SK-N-SH treated with all-trans-retinoic acid at 6 μM for 48 hours (cell line): ENCODE data around the gene CEMIP.

Experiments
- ATAC-seq: fragments of 200-7000 bp; cut with Tn5 transposase; 3 replicates; pipeline ENCODE4 v1.9.1; 2020; ENCODE audit warnings: mild to moderate bottlenecking, moderate library complexity
- ARNTL ChIP-seq: fragments of 450-650 bp; formaldehyde crosslinking; IDR thresholded peaks from 2 replicates; pipeline ENCODE4 v1.5.0; 2020; ENCODE audit warnings: low read depth, mild to moderate bottlenecking, moderate library complexity, borderline replicate concordance
- BACH2 ChIP-seq: fragments of 250-450 bp; sonication (Bioruptor Pico); IDR thresholded peaks from 2 replicates; pipeline ENCODE4 v1.9.0; 2021; ENCODE audit warnings: mild to moderate bottlenecking, borderline replicate concordance
- CREB5 ChIP-seq: fragments of 250-450 bp; sonication (Bioruptor Pico); IDR thresholded peaks from 2 replicates; pipeline ENCODE4 v1.5.1; 2020; ENCODE audit warnings: low read depth, mild to moderate bottlenecking, moderate library complexity
- CSDC2 ChIP-seq: fragments of 250-450 bp; sonication (Bioruptor Pico); IDR thresholded peaks from 2 replicates; pipeline ENCODE4 v1.5.0; 2020; ENCODE audit warnings: mild to moderate bottlenecking, moderate library complexity
- CSRNP3 ChIP-seq: fragments of 250-450 bp; sonication (Bioruptor Pico); IDR thresholded peaks from 2 replicates; pipeline ENCODE4 v1.5.1; 2021; ENCODE audit warnings: mild to moderate bottlenecking, moderate library complexity
- ESRRG ChIP-seq: fragments of 250-450 bp; sonication (Bioruptor Pico); IDR thresholded peaks from 2 replicates; pipeline ENCODE4 v1.6.1; 2021; ENCODE audit warnings: mild to moderate bottlenecking
- GLIS3 ChIP-seq: fragments of 250-450 bp; sonication (Bioruptor Pico); IDR thresholded peaks from 2 replicates; pipeline ENCODE4 v1.5.0; 2020; ENCODE audit warnings: mild to moderate bottlenecking, moderate library complexity
- ISL1 ChIP-seq: fragments of 250-450 bp; sonication (Bioruptor Pico); IDR thresholded peaks from 2 replicates; pipeline ENCODE4 v2.1.2; 2022; ENCODE audit warnings: mild to moderate bottlenecking, moderate library complexity
- OSR1 ChIP-seq: fragments of 250-450 bp; sonication (Bioruptor Pico); IDR thresholded peaks from 2 replicates; pipeline ENCODE4 v1.8.0; 2022; ENCODE audit warnings: moderate library complexity, mild to moderate bottlenecking, inconsistent platforms
- PATZ1 ChIP-seq: fragments of 250-450 bp; sonication (Bioruptor Pico); IDR thresholded peaks from 2 replicates; pipeline ENCODE4 v1.8.0; 2020; ENCODE audit warnings: mild to moderate bottlenecking, moderate library complexity, borderline replicate concordance
- POU6F1 ChIP-seq: fragments of 250-450 bp; sonication (Bioruptor Pico); IDR thresholded peaks from 2 replicates; pipeline ENCODE4 v1.8.0; 2021; ENCODE audit warnings: low read depth, mild to moderate bottlenecking, moderate library complexity, borderline replicate concordance
- PPARA ChIP-seq: fragments of 250-450 bp; sonication (Bioruptor Pico); IDR thresholded peaks from 2 replicates; pipeline ENCODE4 v1.5.0; 2020; ENCODE audit warnings: mild to moderate bottlenecking, borderline replicate concordance
- TCF4 ChIP-seq: fragments of 250-450 bp; sonication (Bioruptor Pico); IDR thresholded peaks from 2 replicates; pipeline ENCODE4 v1.8.0; 2021; ENCODE audit warnings: mild to moderate bottlenecking, moderate library complexity, borderline replicate concordance
- TOX ChIP-seq: fragments of 250-450 bp; sonication (Bioruptor Pico); IDR thresholded peaks from 2 replicates; pipeline ENCODE4 v1.8.0; 2021; ENCODE audit warnings: mild to moderate bottlenecking, moderate library complexity, borderline replicate concordance
- TSHZ2 ChIP-seq: fragments of 250-450 bp; sonication (Bioruptor Pico); IDR thresholded peaks from 2 replicates; pipeline ENCODE4 v1.5.0; 2020; ENCODE audit warnings: mild to moderate bottlenecking, moderate library complexity
- ZC3H10 ChIP-seq: fragments of 250-450 bp; sonication (Bioruptor Pico); IDR thresholded peaks from 2 replicates; pipeline ENCODE4 v1.5.1; 2021; ENCODE audit warnings: mild to moderate bottlenecking, moderate library complexity
- ZFP3 ChIP-seq: fragments of 250-450 bp; sonication (Bioruptor Pico); IDR thresholded peaks from 2 replicates; pipeline ENCODE4 v1.5.0; 2020; ENCODE audit warnings: mild to moderate bottlenecking, moderate library complexity
- ZFP30 ChIP-seq: fragments of 450-650 bp; formaldehyde crosslinking; IDR thresholded peaks from 2 replicates; pipeline ENCODE4 v1.5.0; 2022; ENCODE audit warnings: mild to moderate bottlenecking, moderate library complexity
- ZNF565 ChIP-seq: fragments of 450-650 bp; formaldehyde crosslinking; conservative IDR thresholded peaks from 2 replicates; pipeline ENCODE4 v1.5.0; 2020; ENCODE audit warnings: low read depth, mild to moderate bottlenecking, moderate library complexity
- ZNF70 ChIP-seq: fragments of 450-650 bp; formaldehyde crosslinking; IDR thresholded peaks from 2 replicates; pipeline ENCODE4 v1.5.0; 2020; ENCODE audit warnings: mild to moderate bottlenecking, moderate library complexity
- ZNF8 ChIP-seq: fragments of 450-650 bp; formaldehyde crosslinking; IDR thresholded peaks from 2 replicates; pipeline ENCODE4 v1.5.0; 2020; ENCODE audit warnings: mild to moderate bottlenecking, moderate library complexity

Gene CEMIP

GRCh38 chr15:80984856-80985255, 205.7 kb downstream of the CEMIP start:
- no peak for TF ChIP-seq TSHZ2 (CRISPR knock-in tag)
- no peak for TF ChIP-seq ZNF565 (CRISPR knock-in tag)
- no peak for TF ChIP-seq TCF4 (CRISPR knock-in tag)
- no peak for TF ChIP-seq CSRNP3 (CRISPR knock-in tag)
- TF ChIP-seq ZNF8 (CRISPR knock-in tag) = no peak
- TF ChIP-seq ZFP3 = no peak
- no peak for TF ChIP-seq ESRRG (CRISPR knock-in tag)
- TF ChIP-seq TOX (CRISPR knock-in tag) = no peak
- TF ChIP-seq ZC3H10 (CRISPR knock-in tag) = no peak
- TF ChIP-seq BACH2 (CRISPR knock-in tag) = no peak
- TF ChIP-seq PPARA = no peak
- TF ChIP-seq CSDC2 (CRISPR knock-in tag) = no peak
- TF ChIP-seq PATZ1 = no peak
- no peak for TF ChIP-seq ISL1 (CRISPR knock-in tag)
- no peak for TF ChIP-seq ZNF70 (CRISPR knock-in tag)
- no peak for TF ChIP-seq GLIS3 (CRISPR knock-in tag)
- TF ChIP-seq ZFP30 (CRISPR knock-in tag) = no peak
- no peak for TF ChIP-seq CREB5 (CRISPR knock-in tag)
- no peak for TF ChIP-seq POU6F1 (CRISPR knock-in tag)
- TF ChIP-seq ARNTL (CRISPR knock-in tag) = no peak
- no peak for ATAC-seq

GRCh38 chr15:80985981-80986380, 206.8 kb downstream of the CEMIP start:
- no peak for TF ChIP-seq OSR1 (CRISPR knock-in tag)
- no peak for TF ChIP-seq ESRRG (CRISPR knock-in tag)
- no peak for TF ChIP-seq ZNF70 (CRISPR knock-in tag)
- TF ChIP-seq ZFP30 (CRISPR knock-in tag) = no peak
- no peak for TF ChIP-seq POU6F1 (CRISPR knock-in tag)
- TF ChIP-seq TSHZ2 (CRISPR knock-in tag) = no peak
- TF ChIP-seq CSDC2 (CRISPR knock-in tag) = no peak
- no peak for TF ChIP-seq TOX (CRISPR knock-in tag)
- TF ChIP-seq ZFP3 = no peak
- TF ChIP-seq PATZ1 = no peak
- TF ChIP-seq PPARA = no peak
- TF ChIP-seq ZNF565 (CRISPR knock-in tag) = no peak
- no peak for TF ChIP-seq ISL1 (CRISPR knock-in tag)
- TF ChIP-seq ZC3H10 (CRISPR knock-in tag) = no peak
- TF ChIP-seq, all 23 proteins: peak for 0
- ATAC-seq = no peak
